ENCODE data around the gene HIPK1.
A peak's percentile ranks its signal among the peaks of the same experiment; 100 is the strongest.

The HIPK1 gene

DNA sequence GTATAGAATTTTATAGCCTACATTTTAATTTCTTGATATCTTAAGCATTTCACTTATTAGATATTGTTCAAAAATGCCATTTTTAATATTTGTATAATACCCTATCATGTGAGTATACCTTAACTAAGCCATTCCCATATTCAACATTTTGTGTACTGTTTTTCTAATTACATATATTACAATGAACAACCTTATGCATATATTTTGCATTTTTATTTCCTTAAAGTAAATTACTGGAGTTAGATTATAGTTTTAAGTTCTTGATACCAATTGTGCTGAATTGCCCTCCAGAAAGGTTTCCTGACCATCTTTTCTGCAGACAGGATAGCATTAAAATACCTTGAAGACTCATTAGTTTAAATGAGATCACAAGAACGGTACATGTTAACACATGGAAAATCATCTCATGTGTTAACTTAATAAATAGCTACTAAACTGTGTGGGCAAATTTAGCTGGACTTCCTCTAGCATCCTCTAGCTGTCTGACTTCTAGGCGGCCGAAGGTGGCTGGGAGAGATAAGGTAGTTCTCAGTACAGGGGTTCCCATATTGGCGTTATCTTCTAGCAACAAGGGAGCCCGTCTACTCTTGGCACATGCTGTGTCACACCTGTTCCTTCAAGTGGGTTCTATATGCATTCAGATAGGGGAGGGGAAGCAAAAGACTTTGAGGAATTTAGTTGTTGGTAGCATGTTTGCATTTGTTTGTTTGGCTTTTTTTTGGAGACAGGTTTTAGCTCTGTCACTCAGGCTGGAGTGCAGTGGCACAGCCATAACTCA lies 15.0 kb upstream of the HIPK1 start:
- TF ChIP-seq, protein P1, sequence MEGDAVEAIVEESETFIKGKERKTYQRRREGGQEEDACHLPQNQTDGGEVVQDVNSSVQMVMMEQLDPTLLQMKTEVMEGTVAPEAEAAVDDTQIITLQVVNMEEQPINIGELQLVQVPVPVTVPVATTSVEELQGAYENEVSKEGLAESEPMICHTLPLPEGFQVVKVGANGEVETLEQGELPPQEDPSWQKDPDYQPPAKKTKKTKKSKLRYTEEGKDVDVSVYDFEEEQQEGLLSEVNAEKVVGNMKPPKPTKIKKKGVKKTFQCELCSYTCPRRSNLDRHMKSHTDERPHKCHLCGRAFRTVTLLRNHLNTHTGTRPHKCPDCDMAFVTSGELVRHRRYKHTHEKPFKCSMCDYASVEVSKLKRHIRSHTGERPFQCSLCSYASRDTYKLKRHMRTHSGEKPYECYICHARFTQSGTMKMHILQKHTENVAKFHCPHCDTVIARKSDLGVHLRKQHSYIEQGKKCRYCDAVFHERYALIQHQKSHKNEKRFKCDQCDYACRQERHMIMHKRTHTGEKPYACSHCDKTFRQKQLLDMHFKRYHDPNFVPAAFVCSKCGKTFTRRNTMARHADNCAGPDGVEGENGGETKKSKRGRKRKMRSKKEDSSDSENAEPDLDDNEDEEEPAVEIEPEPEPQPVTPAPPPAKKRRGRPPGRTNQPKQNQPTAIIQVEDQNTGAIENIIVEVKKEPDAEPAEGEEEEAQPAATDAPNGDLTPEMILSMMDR (IDR thresholded peaks at IDR 0.05; ENCODE audit: low read depth, low read length): no peak
- no peak overlapping the region for H3K4me3 ChIP-seq (replicated peaks in 1 of 2; ENCODE audit: low read depth in 2 of 2, low read length in 2 of 2)
- no peak for DNase-seq (ENCODE audit: low read depth in 2 of 2)

DNA sequence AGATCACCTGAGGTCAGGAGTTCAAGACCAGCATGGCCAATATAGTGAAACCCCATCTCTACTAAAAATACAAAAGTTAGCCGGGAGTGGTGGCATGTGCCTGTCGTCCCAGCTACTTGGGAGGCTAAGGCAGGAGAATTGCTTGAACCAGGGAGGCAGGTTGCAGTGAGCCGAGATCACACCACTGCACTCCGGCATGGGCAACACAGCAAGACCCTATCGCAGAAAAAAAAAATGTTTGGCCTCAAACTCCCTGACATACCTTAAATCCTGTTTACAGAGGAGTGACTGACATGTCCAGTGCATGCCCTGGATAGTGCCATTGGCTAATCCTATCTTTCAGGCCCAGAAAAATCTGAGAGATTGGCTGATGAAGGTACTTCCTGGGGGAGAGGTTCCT lies 12.2 kb upstream of the HIPK1 start:
- no peak overlapping the region for H3K4me3 ChIP-seq (replicated peaks in 1 of 2; ENCODE audit: low read depth in 2 of 2, low read length in 2 of 2)

DNA sequence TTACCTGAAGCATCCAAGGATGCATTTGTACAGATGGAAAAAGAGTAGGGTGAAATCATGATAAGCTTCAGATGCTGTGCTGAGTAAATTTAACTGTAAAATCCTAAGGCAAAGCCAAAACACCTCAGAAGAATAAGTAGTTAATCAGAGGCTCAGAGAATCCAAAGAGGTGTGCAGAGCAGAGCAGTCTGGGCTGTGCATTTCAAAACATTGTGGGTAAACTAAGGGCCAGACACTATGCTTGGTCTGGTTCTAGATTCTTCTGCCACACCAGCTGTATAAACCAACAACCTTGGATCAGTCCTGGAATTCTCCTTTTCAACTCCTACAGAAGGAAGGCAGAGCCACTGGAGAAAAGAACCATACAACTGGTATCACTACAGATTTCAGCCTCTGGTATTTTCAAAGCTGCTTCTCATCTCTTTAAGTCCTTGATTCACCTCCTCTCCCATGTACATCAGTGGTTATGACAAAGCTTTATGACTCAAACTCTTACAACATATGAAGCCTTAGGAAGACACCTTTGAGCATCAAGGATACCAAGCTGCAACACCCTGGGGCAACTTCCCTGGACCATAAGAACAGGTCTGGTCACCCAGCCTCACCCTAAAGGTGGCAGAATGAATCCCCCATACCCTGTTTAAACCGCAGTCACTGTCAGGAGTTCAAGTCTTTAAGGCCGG lies 11.6 kb upstream of the HIPK1 start:
- H3K4me3 ChIP-seq (replicated peaks in 1 of 2; ENCODE audit: low read depth in 2 of 2, low read length in 2 of 2): no peak overlapping the region
- TF ChIP-seq, protein P1 (IDR thresholded peaks at IDR 0.05; ENCODE audit: low read depth, low read length): no peak
- DNase-seq (ENCODE audit: low read depth in 2 of 2): peak in 1 of 2 donors; percentile 70

More for the DNA sequence above, 12.2 kb upstream of the HIPK1 start:
- DNase-seq (ENCODE audit: low read depth in 2 of 2): no peak
- TF ChIP-seq, protein P1 (IDR thresholded peaks at IDR 0.05; ENCODE audit: low read depth, low read length): no peak

DNA sequence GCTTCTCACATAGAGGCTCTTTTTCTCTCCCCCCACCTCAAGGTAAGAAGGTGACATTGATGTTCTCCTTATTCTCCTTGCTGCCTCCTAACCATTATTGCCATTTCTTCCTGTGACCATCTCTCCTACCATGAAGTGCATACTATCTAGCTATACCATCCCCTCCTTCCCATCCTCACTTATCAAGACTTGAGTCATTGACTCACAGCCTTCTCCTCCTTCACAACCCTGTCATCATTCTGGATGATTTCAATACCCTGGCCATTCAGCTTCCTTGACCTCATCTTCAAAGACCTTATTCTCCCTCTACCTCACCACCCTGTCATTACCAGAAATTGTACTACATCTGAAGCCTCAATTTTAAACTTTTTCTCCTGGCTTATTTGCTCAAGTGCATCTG lies 10.9 kb upstream of the HIPK1 start:
- DNase-seq (ENCODE audit: low read depth in 2 of 2): no peak
- TF ChIP-seq, protein P1 (IDR thresholded peaks at IDR 0.05; ENCODE audit: low read depth, low read length): no peak
- H3K4me3 ChIP-seq (replicated peaks in 1 of 2; ENCODE audit: low read depth in 2 of 2, low read length in 2 of 2): no peak overlapping the region

DNA sequence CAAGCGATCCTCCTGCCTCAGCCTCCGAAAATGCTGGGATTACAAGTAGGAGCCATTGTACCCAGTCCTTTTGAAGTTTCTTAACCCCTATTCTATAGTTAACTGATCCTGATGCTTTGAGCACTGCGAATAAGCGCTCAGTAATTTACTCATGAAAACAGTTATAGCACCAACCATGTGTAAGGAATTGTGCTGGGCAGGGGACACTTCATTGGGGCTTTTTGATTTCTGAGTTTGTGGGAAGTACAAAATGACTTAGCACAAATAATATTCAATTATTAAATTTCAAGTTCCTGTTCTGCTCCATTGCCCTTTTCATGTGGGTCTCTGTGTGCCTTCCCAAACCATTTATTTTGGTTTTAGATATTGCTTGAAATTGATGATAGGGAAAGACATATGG lies 6.2 kb upstream of the HIPK1 start:
- H3K4me3 ChIP-seq (replicated peaks in 1 of 2; ENCODE audit: low read depth in 2 of 2, low read length in 2 of 2): no peak overlapping the region
- DNase-seq (ENCODE audit: low read depth in 2 of 2): no peak
- TF ChIP-seq, protein P1 (IDR thresholded peaks at IDR 0.05; ENCODE audit: low read depth, low read length): no peak

DNA sequence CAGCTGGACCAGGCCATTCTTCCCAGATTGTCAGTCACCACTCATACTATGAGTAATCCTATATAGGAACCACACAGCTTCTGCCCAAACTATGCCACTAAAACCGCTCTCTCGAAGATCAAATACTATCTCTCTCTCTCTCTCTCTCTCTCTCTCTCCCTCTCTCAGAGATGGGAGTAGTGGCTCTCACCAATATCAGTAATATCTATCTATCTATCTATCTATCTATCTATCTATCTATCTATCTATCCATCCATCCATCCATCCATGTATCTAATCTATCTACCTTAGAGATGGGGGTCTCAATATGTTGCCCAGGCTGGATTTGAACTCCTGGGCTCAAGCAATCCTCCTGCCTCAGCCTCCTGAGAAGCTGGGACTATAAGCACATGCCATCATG lies 4.7 kb upstream of the HIPK1 start:
- H3K4me3 ChIP-seq (replicated peaks in 1 of 2; ENCODE audit: low read depth in 2 of 2, low read length in 2 of 2): no peak overlapping the region
- DNase-seq (ENCODE audit: low read depth in 2 of 2): no peak
- TF ChIP-seq, protein P1 (IDR thresholded peaks at IDR 0.05; ENCODE audit: low read depth, low read length): no peak

Data from cardiac fibroblast (primary cell).